Measurements from ENCODE around the gene MRS2. TPM values are rescaled to one million over a fixed set of nuclear protein-coding genes. Genes with fewer than 3 reads are reported as not detected.
A peak's percentile ranks its signal among the peaks of the same experiment; 100 is the strongest.
"Not testable (repeated sequence)": the region's sequence is repeated elsewhere in the genome, so short reads cannot be mapped to it uniquely, and the experiment has no call there.

Gene MRS2
- total RNA-seq, 2 donors from 2014 or later: 7.9 to 8.0 TPM

- Mint-ChIP-seq H3K27ac (no peak overlapping the region), H3K4me3 (no peak overlapping the region), H3K36me3 (ENCODE audit: low read depth) (no peaks in the 10 kb centered on the region)
Observed at GRCh38 chr6:24397631-24398030, 5.1 kb upstream of the MRS2 start.

DNA sequence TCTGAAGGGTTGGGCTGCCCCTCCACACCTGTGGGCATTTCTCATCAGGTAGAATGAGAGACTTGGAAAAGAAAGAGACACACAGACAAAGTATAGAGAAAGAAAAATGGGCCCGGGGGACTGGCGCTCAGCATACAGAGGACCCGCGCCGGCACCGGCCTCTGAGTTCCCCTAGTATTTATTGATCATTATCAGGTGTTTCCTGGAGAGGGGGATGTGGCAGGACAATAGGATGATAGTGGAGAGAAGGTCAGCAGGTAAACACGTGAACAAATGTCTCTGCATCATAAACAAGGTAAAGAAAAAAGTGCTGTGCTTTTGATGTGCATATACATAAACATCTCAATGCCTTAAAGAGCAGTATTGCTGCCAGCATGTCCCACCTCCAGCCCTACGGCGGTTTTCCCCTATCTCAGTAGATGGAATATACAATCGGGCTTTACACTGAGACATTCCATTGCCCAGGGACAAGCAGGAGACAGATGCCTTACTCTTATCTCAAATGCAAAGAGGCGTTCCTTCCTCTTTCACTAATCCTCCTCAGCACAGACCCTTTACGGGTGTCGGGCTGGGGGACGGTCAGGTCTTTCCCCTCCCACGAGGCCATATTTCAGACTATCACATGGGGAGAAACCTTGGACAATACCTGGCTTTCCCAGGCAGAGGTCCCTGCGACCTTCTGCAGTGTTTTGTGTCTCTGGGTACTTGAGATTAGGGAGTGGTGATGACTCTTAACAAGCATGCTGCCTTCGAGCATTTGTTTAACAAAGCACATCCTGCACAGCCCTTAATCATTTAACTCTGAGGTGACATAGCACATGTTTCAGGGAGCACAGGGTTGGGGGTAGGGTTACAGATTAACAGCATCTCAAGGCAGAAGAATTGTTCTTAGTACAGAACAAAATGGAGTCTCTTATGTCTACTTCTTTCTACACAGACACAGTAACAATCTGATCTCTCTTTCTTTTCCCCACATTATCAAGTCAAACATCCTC lies 2.4 kb upstream of the MRS2 start:
- not testable (repeated sequence) for H3K36me3 Mint-ChIP-seq (ENCODE audit: low read depth)
- H3K27me3 Mint-ChIP-seq: peaks cover 35% of the 10 kb centered on the region

More at GRCh38 chr6:24397631-24398030, 5.1 kb upstream of the MRS2 start:
- ATAC-seq: no peak
- peaks cover 42% of the 10 kb centered on the region for H3K27me3 Mint-ChIP-seq
- H3K9me3 ChIP-seq (ENCODE audit: control insufficient read depth, low read length, poor library complexity, severe bottlenecking): peaks cover 3% of the 10 kb centered on the region
- DNase-seq: no peak
- H3K4me1 Mint-ChIP-seq: no peaks in the 10 kb centered on the region

GRCh38 chr6:24401458-24401857 lies 1.3 kb upstream of the MRS2 start:
- no peak for ATAC-seq
- DNase-seq: no peak

More for the DNA sequence above, 2.4 kb upstream of the MRS2 start:
- H3K4me3 Mint-ChIP-seq; H3K27ac Mint-ChIP-seq; H3K9me3 ChIP-seq (ENCODE audit: control insufficient read depth, low read length, poor library complexity, severe bottlenecking); ATAC-seq; DNase-seq: not testable (repeated sequence)
- H3K4me1 Mint-ChIP-seq: peaks cover 12% of the 10 kb centered on the region

GRCh38 chr6:24403501-24403824 lies 727 bp downstream of the MRS2 start:
- peak overlapping the region; percentile 98 for H3K4me3 Mint-ChIP-seq
- peak overlapping the region; percentile 94 for H3K27ac Mint-ChIP-seq
- peaks cover 14% of the 10 kb centered on the region for H3K4me1 Mint-ChIP-seq
- no peak for ATAC-seq
- DNase-seq: no peak
- no peaks in the 10 kb centered on the region for H3K36me3 Mint-ChIP-seq (ENCODE audit: low read depth)
- H3K27me3 Mint-ChIP-seq: peaks cover 23% of the 10 kb centered on the region
- no peaks in the 10 kb centered on the region for H3K9me3 ChIP-seq (ENCODE audit: control insufficient read depth, low read length, poor library complexity, severe bottlenecking)

More at GRCh38 chr6:24401458-24401857, 1.3 kb upstream of the MRS2 start:
- Mint-ChIP-seq H3K4me1 (peaks cover 14% of the 10 kb centered on the region), H3K36me3 (ENCODE audit: low read depth) (no peaks in the 10 kb centered on the region), H3K27ac (no peak overlapping the region), H3K27me3 (peaks cover 34% of the 10 kb centered on the region), H3K4me3 (no peak overlapping the region)
- peaks cover under 1% of the 10 kb centered on the region for H3K9me3 ChIP-seq (ENCODE audit: control insufficient read depth, low read length, poor library complexity, severe bottlenecking)

DNA sequence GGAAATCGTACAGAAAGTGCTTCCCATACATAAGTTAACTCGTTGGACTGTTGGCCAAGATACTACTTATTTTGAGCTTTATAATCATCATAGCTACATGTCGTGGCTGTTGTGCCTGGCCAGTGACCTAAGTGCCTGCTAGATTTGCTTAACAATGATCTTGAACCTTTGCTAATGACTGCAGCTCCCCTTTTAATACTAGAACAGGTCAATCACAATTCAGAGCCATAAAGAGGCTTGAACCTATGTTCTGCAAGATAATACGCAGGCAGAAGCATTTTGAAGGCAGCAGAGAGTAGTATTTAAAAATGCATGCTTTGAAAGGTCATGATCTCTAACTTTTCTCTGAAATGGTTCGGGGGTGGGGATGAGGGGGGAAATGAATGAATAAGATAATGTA lies 2.5 kb downstream of the MRS2 start:
- Mint-ChIP-seq H3K36me3 (ENCODE audit: low read depth) (no peaks in the 10 kb centered on the region), H3K4me3 (no peak overlapping the region)

DNA sequence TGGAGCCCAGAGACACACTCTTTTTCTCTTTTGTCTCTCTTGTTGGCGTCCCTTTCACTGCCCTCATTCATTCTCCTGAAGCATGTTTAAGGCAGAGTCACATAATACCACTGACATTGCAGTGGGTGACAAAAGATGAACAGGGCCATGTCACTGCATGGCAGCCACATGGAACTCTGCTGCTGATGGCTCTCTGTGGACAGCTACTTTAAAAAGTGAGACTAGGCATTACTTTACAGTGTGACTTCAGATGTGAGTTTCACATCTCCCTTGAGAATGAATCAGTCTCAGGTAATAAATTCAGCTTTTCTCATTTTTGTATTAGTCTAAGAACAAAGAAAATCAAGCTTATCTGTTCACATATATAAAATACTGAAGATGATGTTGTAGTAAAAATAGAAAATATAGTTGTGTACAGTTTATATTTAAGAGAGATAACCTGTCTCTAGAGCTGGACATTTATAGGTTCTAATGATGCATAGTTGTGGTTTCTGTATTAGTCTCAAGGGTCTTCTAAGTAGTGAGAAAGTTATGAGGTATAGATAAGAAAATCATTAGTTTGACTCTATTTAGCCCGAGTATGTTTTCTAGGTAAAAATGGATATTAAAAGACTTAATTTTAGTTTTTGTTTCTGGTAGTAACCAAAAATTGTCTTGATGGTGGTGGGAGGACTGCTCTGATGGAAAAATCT lies 6.1 kb downstream of the MRS2 start:
- peaks cover 3% of the 10 kb centered on the region for H3K36me3 Mint-ChIP-seq (ENCODE audit: low read depth)
- no peaks in the 10 kb centered on the region for H3K9me3 ChIP-seq (ENCODE audit: control insufficient read depth, low read length, poor library complexity, severe bottlenecking)
- ATAC-seq: no peak
- no peak overlapping the region for H3K27ac Mint-ChIP-seq
- no peak overlapping the region for H3K4me3 Mint-ChIP-seq
- no peaks in the 10 kb centered on the region for H3K27me3 Mint-ChIP-seq
- peaks cover 11% of the 10 kb centered on the region for H3K4me1 Mint-ChIP-seq
- no peak for DNase-seq

More for the DNA sequence above, 2.5 kb downstream of the MRS2 start:
- no peak for DNase-seq
- H3K27ac Mint-ChIP-seq: no peak overlapping the region
- no peak for ATAC-seq
- peaks cover 7% of the 10 kb centered on the region for H3K27me3 Mint-ChIP-seq
- H3K9me3 ChIP-seq (ENCODE audit: control insufficient read depth, low read length, poor library complexity, severe bottlenecking): no peaks in the 10 kb centered on the region
- peaks cover 14% of the 10 kb centered on the region for H3K4me1 Mint-ChIP-seq

GRCh38 chr6:24410622-24411021 lies 7.9 kb downstream of the MRS2 start:
- no peak overlapping the region for H3K27ac Mint-ChIP-seq
- H3K36me3 Mint-ChIP-seq (ENCODE audit: low read depth): peaks cover 3% of the 10 kb centered on the region
- DNase-seq (no peak), ATAC-seq (no peak)
- H3K9me3 ChIP-seq (ENCODE audit: control insufficient read depth, low read length, poor library complexity, severe bottlenecking): no peaks in the 10 kb centered on the region
- H3K4me3 Mint-ChIP-seq: no peak overlapping the region
- peaks cover 5% of the 10 kb centered on the region for H3K4me1 Mint-ChIP-seq
- no peaks in the 10 kb centered on the region for H3K27me3 Mint-ChIP-seq

DNA sequence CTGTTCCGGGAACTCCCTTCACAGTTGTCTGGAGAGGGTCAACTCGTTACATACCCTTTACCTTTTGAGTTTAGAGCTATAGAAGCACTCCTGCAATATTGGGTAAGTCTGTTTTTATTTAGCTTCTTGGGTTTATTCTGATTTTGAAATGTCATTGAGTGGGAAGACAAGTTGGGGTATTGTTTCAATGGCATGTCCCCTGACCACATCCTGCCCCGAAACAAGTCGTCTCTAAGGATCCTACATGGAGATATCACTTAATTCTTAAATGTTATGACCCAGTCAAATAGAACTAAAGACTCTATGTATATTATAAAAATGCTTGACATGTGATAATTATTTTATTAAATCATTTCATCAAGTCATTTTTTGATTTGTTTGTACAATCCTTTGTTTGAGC lies 9.6 kb downstream of the MRS2 start:
- ATAC-seq: no peak
- H3K4me1 Mint-ChIP-seq: peaks cover 5% of the 10 kb centered on the region
- no peaks in the 10 kb centered on the region for H3K27me3 Mint-ChIP-seq
- H3K36me3 Mint-ChIP-seq (ENCODE audit: low read depth): peaks cover 3% of the 10 kb centered on the region
- no peak overlapping the region for H3K4me3 Mint-ChIP-seq
- DNase-seq: no peak
- H3K9me3 ChIP-seq (ENCODE audit: control insufficient read depth, low read length, poor library complexity, severe bottlenecking): no peaks in the 10 kb centered on the region
- H3K27ac Mint-ChIP-seq: peak overlapping the region; percentile 43

DNA sequence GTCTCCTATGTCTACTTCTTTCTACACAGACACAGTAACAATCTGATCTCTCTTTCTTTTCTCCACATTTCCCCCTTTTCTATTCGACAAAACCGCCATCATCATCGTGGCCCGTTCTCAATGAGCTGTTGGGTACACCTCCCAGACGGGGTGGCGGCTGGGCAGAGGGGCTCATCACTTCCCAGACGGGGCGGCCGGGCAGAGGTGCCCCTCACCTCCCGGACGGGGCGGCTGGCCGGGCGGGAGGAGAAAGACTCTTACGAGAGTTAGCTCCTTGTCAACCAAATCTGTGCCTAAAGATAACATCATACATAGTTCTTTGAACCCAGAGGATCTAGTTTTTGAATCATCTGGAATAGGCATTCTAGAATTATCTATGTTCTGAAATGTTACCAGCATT lies 11.8 kb downstream of the MRS2 start:
- DNase-seq; H3K4me3 Mint-ChIP-seq; ATAC-seq; H3K4me1 Mint-ChIP-seq; H3K27me3 Mint-ChIP-seq; H3K9me3 ChIP-seq (ENCODE audit: control insufficient read depth, low read length, poor library complexity, severe bottlenecking); H3K27ac Mint-ChIP-seq; H3K36me3 Mint-ChIP-seq (ENCODE audit: low read depth): not testable (repeated sequence)

DNA sequence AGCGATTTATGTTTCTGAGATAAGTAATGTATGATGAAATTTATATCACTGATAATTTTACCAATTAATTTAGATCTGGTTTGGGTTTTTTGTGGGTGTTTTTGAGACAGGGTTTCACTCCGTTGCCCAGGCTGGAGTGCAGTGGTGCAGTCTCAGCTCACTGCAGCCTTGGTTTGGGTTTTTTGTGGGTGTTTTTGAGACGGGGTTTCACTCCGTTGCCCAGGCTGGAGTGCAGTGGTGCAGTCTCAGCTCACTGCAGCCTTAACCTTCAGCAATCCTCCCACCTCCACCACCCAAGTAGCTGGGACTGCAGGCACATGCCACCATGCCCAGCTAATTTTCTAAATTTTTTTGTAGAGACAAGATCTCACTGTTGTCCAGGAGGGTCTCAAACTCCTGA lies 13.0 kb downstream of the MRS2 start:
- H3K4me1 Mint-ChIP-seq: peaks cover 6% of the 10 kb centered on the region
- H3K9me3 ChIP-seq (ENCODE audit: control insufficient read depth, low read length, poor library complexity, severe bottlenecking): no peaks in the 10 kb centered on the region
- peaks cover 12% of the 10 kb centered on the region for H3K36me3 Mint-ChIP-seq (ENCODE audit: low read depth)

DNA sequence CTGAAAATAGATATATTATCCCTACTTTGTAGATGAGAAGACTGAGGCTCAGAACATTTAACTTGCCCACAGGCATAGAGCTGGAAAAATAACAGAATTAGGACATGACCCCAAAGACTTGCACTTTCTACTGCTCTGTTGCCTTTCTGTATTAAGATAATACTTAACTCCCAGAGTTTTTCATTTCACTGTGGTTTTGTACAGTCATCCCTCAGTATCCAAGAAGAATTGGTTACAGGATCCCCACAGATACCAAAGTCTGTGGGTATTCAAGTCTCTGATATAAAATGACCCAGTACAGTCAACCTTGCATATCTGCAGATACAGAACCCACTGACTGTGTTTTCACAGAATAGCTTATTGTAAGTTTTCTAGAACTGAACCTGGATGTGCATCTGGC lies 16.8 kb downstream of the MRS2 start:
- H3K4me1 Mint-ChIP-seq: peaks cover 2% of the 10 kb centered on the region
- H3K27ac Mint-ChIP-seq: no peak overlapping the region
- H3K36me3 Mint-ChIP-seq (ENCODE audit: low read depth): peaks cover 11% of the 10 kb centered on the region
- H3K27me3 Mint-ChIP-seq: no peaks in the 10 kb centered on the region
- H3K4me3 Mint-ChIP-seq: no peak overlapping the region
- ATAC-seq: no peak
- DNase-seq: no peak
- no peaks in the 10 kb centered on the region for H3K9me3 ChIP-seq (ENCODE audit: control insufficient read depth, low read length, poor library complexity, severe bottlenecking)

More for the DNA sequence above, 13.0 kb downstream of the MRS2 start:
- ATAC-seq (no peak), DNase-seq (no peak)
- Mint-ChIP-seq H3K4me3 (no peak overlapping the region), H3K27ac (no peak overlapping the region), H3K27me3 (no peaks in the 10 kb centered on the region)

DNA sequence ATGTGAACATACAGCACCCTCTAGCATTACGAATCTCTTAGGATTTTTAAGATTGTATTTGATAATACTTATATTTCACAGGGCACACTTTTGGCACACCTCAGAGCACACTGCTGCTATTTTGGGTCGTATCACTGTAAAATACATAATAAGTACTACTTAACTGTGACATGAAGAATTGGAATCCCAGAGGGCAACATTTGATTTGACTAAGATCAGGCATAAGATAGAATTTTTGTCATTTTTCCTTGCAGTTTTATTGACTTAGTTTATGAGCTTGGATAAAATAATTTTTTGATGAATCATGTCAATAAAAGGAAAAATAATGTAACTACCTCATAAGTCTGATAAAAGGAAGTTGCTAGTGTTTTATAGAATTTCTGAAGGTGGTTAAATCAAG lies 22.4 kb downstream of the MRS2 start:
- Mint-ChIP-seq H3K27me3 (no peaks in the 10 kb centered on the region), H3K4me1 (peaks cover under 1% of the 10 kb centered on the region), H3K27ac (no peak overlapping the region), H3K36me3 (ENCODE audit: low read depth) (peaks cover 11% of the 10 kb centered on the region), H3K4me3 (no peak overlapping the region)
- ATAC-seq (no peak), DNase-seq (no peak)
- H3K9me3 ChIP-seq (ENCODE audit: control insufficient read depth, low read length, poor library complexity, severe bottlenecking): no peaks in the 10 kb centered on the region

- Mint-ChIP-seq H3K27ac (peak overlapping the region; percentile 67), H3K36me3 (ENCODE audit: low read depth) (peaks cover 4% of the 10 kb centered on the region), H3K27me3 (no peaks in the 10 kb centered on the region), H3K4me3 (no peak overlapping the region), H3K4me1 (no peaks in the 10 kb centered on the region)
- ATAC-seq: no peak
- no peaks in the 10 kb centered on the region for H3K9me3 ChIP-seq (ENCODE audit: control insufficient read depth, low read length, poor library complexity, severe bottlenecking)
- DNase-seq: no peak
Observed at GRCh38 chr6:24426729-24427446, 24.2 kb downstream of the MRS2 start.
